Measurements from ENCODE around the gene URGCP. TPM values are rescaled to one million over a fixed set of nuclear protein-coding genes. Genes with fewer than 3 reads are reported as not detected.

Gene URGCP
- total RNA-seq, 1 experiment from 2014 or later: 30.7 TPM

- Histone ChIP-seq H3K79me2 (ENCODE audit: insufficient read depth, low read length) (no peaks in the 10 kb centered on the region), H3K4me2 (ENCODE audit: insufficient read depth, insufficient read length, low read length) (no peak overlapping the region), H3K23ac (ENCODE audit: insufficient read length, low read depth, low read length) (no peak overlapping the region), H3K23me2 (ENCODE audit: insufficient read length, low read depth, low read length, poor library complexity, severe bottlenecking) (no peaks in the 10 kb centered on the region), H4K91ac (ENCODE audit: insufficient read length, low read depth, low read length) (no peak overlapping the region), H2BK12ac (ENCODE audit: insufficient read length, low read depth, low read length) (no peak overlapping the region), H3K27me3 (ENCODE audit: insufficient read depth, low read length) (no peaks in the 10 kb centered on the region), H3K18ac (ENCODE audit: insufficient read length, low read depth, low read length) (no peak overlapping the region), H3K9ac (ENCODE audit: extremely low read depth, insufficient read length, low read length) (no peak overlapping the region), H3K9me3 (ENCODE audit: control insufficient read depth, low read depth, low read length) (no peaks in the 10 kb centered on the region), H3T11ph (ENCODE audit: low read length) (no peak overlapping the region), H4K8ac (replicated peaks; ENCODE audit: insufficient read length, low read depth, low read length) (no peak overlapping the region), H2BK20ac (ENCODE audit: low read depth, low read length, poor library complexity, severe bottlenecking) (no peak overlapping the region), H2BK5ac (ENCODE audit: insufficient read length, low read length) (no peak overlapping the region), H2AFZ (ENCODE audit: low read length) (no peak overlapping the region), H3K27ac (ENCODE audit: insufficient read length, low read depth, low read length) (no peak overlapping the region), H4K20me1 (ENCODE audit: control insufficient read depth, insufficient read depth, insufficient read length) (no peaks in the 10 kb centered on the region), H4K5ac (ENCODE audit: insufficient read length, low read depth, low read length) (no peak overlapping the region), H3K4ac (ENCODE audit: low read depth, low read length) (no peak overlapping the region), H3K56ac (ENCODE audit: insufficient read length, low read depth, low read length) (no peak overlapping the region), H2BK15ac (ENCODE audit: low read depth, low read length) (no peak overlapping the region), H3K14ac (ENCODE audit: insufficient read depth, low read length) (no peak overlapping the region), H3K4me1 (ENCODE audit: insufficient read depth, low read length) (peaks cover 4% of the 10 kb centered on the region; the same call in 1 of the 2 replicates), H2AK5ac (ENCODE audit: insufficient read length, low read length) (no peak overlapping the region), H3K79me1 (ENCODE audit: insufficient read depth, low read depth, low read length, poor library complexity, severe bottlenecking) (no peaks in the 10 kb centered on the region), H2BK120ac (ENCODE audit: low read depth, low read length, poor library complexity, severe bottlenecking) (no peak overlapping the region)
- Mint-ChIP-seq H3K9me3 (no peaks in the 10 kb centered on the region; a peak in 1 of 5 replicates), H3K36me3 (ENCODE audit: insufficient read depth in 1 of 3, low read depth in 3 of 3) (peaks cover 2 to 43% (median 17%) of the 10 kb centered on the region in 3 experiments; a peak in 5 of 7 replicates), H3K4me3 (no peak overlapping the region), H3K4me1 (peaks cover 10 to 16% of the 10 kb centered on the region in 2 experiments), H3K27me3 (ENCODE audit: low read depth) (no peaks in the 10 kb centered on the region), H3K27ac (no peak overlapping the region)
- WGBS (ENCODE audit: extremely low coverage, insufficient read length, low lambda C conversion rate): no CpG with 5 or more reads among the region's 4 CpGs
- DNase-seq: no peak
- no peak for TF ChIP-seq CTCF (conservative IDR thresholded peaks at IDR 0.05)
These were observed 21.8 kb downstream of the URGCP start for GRCh38 chr7:43884617-43885016.

Data from H9 (cell line).